Adrenal gland (tissue), 5 donors: ENCODE data around the gene ARFGAP1.

Experiments
- POLR2A ChIP-seq, 2 donors: fragments of 450-650 bp; IDR thresholded peaks; one replicate each; pipeline ENCODE4 v1.6.1; 2017; ENCODE audit warnings: antibody characterized with exemption in 2 of 2, mild to moderate bottlenecking in 2 of 2, moderate library complexity in 1 of 2
- TF ChIP-seq, protein P1 (sequence below), 6 experiments: fragments of 450-650 bp in 4 of 6; fragments of 200-600 bp in 2 of 6; sonication (generic) in 1 of 6; IDR thresholded peaks; 1 replicate in 5 of 6; 2 replicates in 1 of 6; pipeline versions ENCODE4 v1.5.1 to v1.8.0; 2016 to 2021; ENCODE audit warnings: antibody characterized with exemption in 6 of 6, mild to moderate bottlenecking in 2 of 6, moderate library complexity in 1 of 6
- donor health status: DM: no; HTN: no; CAD: no.

DNA sequence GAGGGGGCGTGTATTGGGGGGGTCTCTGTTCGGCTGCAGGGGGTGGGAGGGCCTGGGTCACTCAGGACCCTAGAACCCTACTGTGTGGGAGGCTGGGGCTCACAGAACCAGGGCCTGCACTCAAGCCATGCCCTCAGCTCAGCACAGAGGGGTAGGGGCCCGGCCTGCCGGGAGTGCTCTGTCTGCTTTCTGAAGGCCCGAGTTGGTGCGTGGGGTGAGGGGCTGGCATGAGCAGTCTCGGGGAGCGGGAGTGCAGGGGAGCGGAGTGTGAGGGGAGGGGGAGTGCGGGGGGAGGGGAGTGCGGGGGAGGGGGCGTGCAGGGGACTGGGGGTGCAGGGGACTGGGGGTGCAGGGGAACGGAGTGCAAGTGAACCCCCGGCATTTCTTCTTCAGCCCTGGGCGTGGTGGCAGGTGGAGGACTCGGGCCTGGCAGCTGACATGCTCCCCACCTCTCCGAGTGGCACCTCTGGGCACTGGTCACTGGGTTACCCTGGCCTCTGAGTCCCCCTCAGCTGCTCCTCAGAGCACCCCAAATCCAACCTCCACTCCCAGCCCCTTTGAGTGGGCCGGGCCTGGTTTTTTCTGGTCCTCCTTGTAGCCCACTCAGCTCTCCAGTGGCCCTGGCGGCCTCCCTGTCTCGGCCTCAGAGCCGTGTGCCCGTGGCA is 21.4 kb downstream of the ARFGAP1 start:
- TF ChIP-seq, protein P1, sequence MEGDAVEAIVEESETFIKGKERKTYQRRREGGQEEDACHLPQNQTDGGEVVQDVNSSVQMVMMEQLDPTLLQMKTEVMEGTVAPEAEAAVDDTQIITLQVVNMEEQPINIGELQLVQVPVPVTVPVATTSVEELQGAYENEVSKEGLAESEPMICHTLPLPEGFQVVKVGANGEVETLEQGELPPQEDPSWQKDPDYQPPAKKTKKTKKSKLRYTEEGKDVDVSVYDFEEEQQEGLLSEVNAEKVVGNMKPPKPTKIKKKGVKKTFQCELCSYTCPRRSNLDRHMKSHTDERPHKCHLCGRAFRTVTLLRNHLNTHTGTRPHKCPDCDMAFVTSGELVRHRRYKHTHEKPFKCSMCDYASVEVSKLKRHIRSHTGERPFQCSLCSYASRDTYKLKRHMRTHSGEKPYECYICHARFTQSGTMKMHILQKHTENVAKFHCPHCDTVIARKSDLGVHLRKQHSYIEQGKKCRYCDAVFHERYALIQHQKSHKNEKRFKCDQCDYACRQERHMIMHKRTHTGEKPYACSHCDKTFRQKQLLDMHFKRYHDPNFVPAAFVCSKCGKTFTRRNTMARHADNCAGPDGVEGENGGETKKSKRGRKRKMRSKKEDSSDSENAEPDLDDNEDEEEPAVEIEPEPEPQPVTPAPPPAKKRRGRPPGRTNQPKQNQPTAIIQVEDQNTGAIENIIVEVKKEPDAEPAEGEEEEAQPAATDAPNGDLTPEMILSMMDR (IDR thresholded peaks at IDR 0.05) = no peak
- TF ChIP-seq POLR2A (IDR thresholded peaks at IDR 0.05) = no peak
